WTC11 (cell line): Measurements from ENCODE around the gene FAM240A. TPM values are rescaled to one million over a fixed set of nuclear protein-coding genes. Genes with fewer than 3 reads are reported as not detected.

Source experiments
- ATAC-seq: fragments of 200-7000 bp; cut with Tn5 transposase; 2 replicates; pipeline ENCODE4 v1.10.0; 2021; ENCODE audit warnings: mild to moderate bottlenecking, moderate library complexity
- CTCF ChIA-PET: fragments of 300-600 bp; sonication (Branson Sonifier 250); formaldehyde crosslinking; loops from one replicate; lab custom pipeline; 2021; ENCODE audit warnings: antibody characterized with exemption; lab: Charles Lee
- POLR2A ChIA-PET: fragments of 350-600 bp; sonication (Branson Sonifier 250); formaldehyde crosslinking; loops from one replicate; lab custom pipeline; 2021; ENCODE audit warnings: antibody characterized with exemption; lab: Charles Lee
- DNase-seq: peaks from one replicate; pipeline ENCODE4 v3.0.0; 2021; ENCODE audit warnings: low spot score
- H3K27ac Mint-ChIP-seq: 2 replicates; pipeline ENCODE4 v1.8.0; 2021; ENCODE audit warnings: mixed read lengths
- H3K27me3 Mint-ChIP-seq: 2 replicates; pipeline ENCODE4 v1.8.0; 2021; ENCODE audit warnings: low read depth, mild to moderate bottlenecking, moderate library complexity, mixed read lengths
- H3K36me3 Mint-ChIP-seq: 2 replicates; pipeline ENCODE4 v1.8.0; 2021; ENCODE audit warnings: mixed read lengths
- H3K4me1 Mint-ChIP-seq: 2 replicates; pipeline ENCODE4 v1.8.0; 2022; ENCODE audit warnings: mixed read lengths
- H3K4me3 Mint-ChIP-seq: 2 replicates; pipeline ENCODE4 v1.8.0; 2021; ENCODE audit warnings: mild to moderate bottlenecking, moderate library complexity, mixed read lengths
- H3K9me3 Mint-ChIP-seq: 2 replicates; pipeline ENCODE4 v1.8.0; 2021; ENCODE audit warnings: mixed read lengths
- CDX4 ChIP-seq: fragments of 250-450 bp; sonication (Bioruptor Pico); IDR thresholded peaks from 2 replicates; pipeline ENCODE4 v1.9.0; 2021; ENCODE audit warnings: moderate library complexity, mild to moderate bottlenecking, inconsistent platforms, borderline replicate concordance
- CREB1 ChIP-seq: sonication (generic); formaldehyde crosslinking; IDR thresholded peaks from 2 replicates; pipeline ENCODE4 v1.8.0; 2023; ENCODE audit warnings: mild to moderate bottlenecking, missing genetic modification reagents
- ELF4 ChIP-seq: sonication (generic); formaldehyde crosslinking; IDR thresholded peaks from 2 replicates; pipeline ENCODE4 v1.8.1; 2022; ENCODE audit warnings: low read depth, mild to moderate bottlenecking, moderate library complexity, missing genetic modification reagents
- EMX1 ChIP-seq: fragments of 250-450 bp; sonication (Bioruptor Pico); IDR thresholded peaks from 2 replicates; pipeline ENCODE4 v1.8.0; 2021; ENCODE audit warnings: mild to moderate bottlenecking
- ETV6 ChIP-seq: sonication (generic); formaldehyde crosslinking; IDR thresholded peaks from 2 replicates; pipeline ENCODE4 v1.8.1; 2022; ENCODE audit warnings: mild to moderate bottlenecking, missing genetic modification reagents
- FOXK1 ChIP-seq: sonication (generic); formaldehyde crosslinking; IDR thresholded peaks from 2 replicates; pipeline ENCODE4 v1.8.0; 2022; ENCODE audit warnings: mild to moderate bottlenecking, moderate library complexity, missing genetic modification reagents
- FOXP1 ChIP-seq: sonication (generic); formaldehyde crosslinking; IDR thresholded peaks from 2 replicates; pipeline ENCODE4 v1.8.0; 2022; ENCODE audit warnings: missing genetic modification reagents, mild to moderate bottlenecking, moderate library complexity, borderline replicate concordance
- GRHL2 ChIP-seq: fragments of 250-450 bp; sonication (Bioruptor Pico); IDR thresholded peaks from 2 replicates; pipeline ENCODE4 v1.8.0; 2022; ENCODE audit warnings: mild to moderate bottlenecking, moderate library complexity; ENCODE audit not compliant: insufficient replicate concordance, severe bottlenecking
- HMGXB4 ChIP-seq: sonication (generic); formaldehyde crosslinking; IDR thresholded peaks from 2 replicates; pipeline ENCODE4 v1.8.1; 2023; ENCODE audit warnings: mild to moderate bottlenecking, moderate library complexity, missing genetic modification reagents
- NFE2L1 ChIP-seq: sonication (generic); formaldehyde crosslinking; IDR thresholded peaks from 2 replicates; pipeline ENCODE4 v1.8.1; 2023; ENCODE audit warnings: missing genetic modification reagents
- PRDM15 ChIP-seq: sonication (generic); formaldehyde crosslinking; IDR thresholded peaks from 2 replicates; pipeline ENCODE4 v1.8.0; 2022; ENCODE audit warnings: missing genetic modification reagents
- PRRX2 ChIP-seq: fragments of 250-450 bp; sonication (Bioruptor Pico); IDR thresholded peaks from 2 replicates; pipeline ENCODE4 v1.8.0; 2021; ENCODE audit warnings: mild to moderate bottlenecking
- RORB ChIP-seq: fragments of 250-450 bp; sonication (Bioruptor Pico); IDR thresholded peaks from 2 replicates; pipeline ENCODE4 v1.9.0; 2021; ENCODE audit warnings: mild to moderate bottlenecking
- SMAD3 ChIP-seq: sonication (generic); formaldehyde crosslinking; IDR thresholded peaks from 2 replicates; pipeline ENCODE4 v1.8.0; 2022; ENCODE audit warnings: missing genetic modification reagents, mild to moderate bottlenecking, borderline replicate concordance
- TCF7 ChIP-seq: sonication (generic); formaldehyde crosslinking; IDR thresholded peaks from 2 replicates; pipeline ENCODE4 v1.8.0; 2022; ENCODE audit warnings: mild to moderate bottlenecking, low read depth, missing genetic modification reagents, moderate library complexity
- ZNF512 ChIP-seq: sonication (generic); formaldehyde crosslinking; IDR thresholded peaks from 2 replicates; pipeline ENCODE4 v1.8.1; 2022; ENCODE audit warnings: missing genetic modification reagents, borderline replicate concordance
- total RNA-seq: library from RNA; stranded (reverse); gene quantifications from 3 replicates; pipeline ENCODE4 v1.2.3, GENCODE V29; 2021

The FAM240A gene
- total RNA-seq, 1 experiment from 2014 or later, result 0.13 TPM

GRCh38 chr3:46617941-46618340, 5.6 kb downstream of the FAM240A start:
- POLR2A ChIA-PET, result no interaction called here
- Mint-ChIP-seq H3K4me1 (peaks cover 33% of the 10 kb centered on the region), H3K27me3 (no peaks in the 10 kb centered on the region; the same call in 1 of the 2 replicates), H3K27ac (no peak overlapping the region), H3K9me3 (no peaks in the 10 kb centered on the region), H3K36me3 (no peaks in the 10 kb centered on the region), H3K4me3 (no peak overlapping the region)
- DNase-seq (no peak), ATAC-seq (no peak)
- TF ChIP-seq ZNF512 (CRISPR knock-in tag) (no peak), RORB (CRISPR knock-in tag) (no peak), CREB1 (CRISPR knock-in tag) (no peak), PRRX2 (CRISPR knock-in tag) (no peak), TCF7 (CRISPR knock-in tag) (no peak), ELF4 (CRISPR knock-in tag) (no peak), HMGXB4 (CRISPR knock-in tag) (no peak), GRHL2 (CRISPR knock-in tag) (no peak), ETV6 (CRISPR knock-in tag) (no peak), SMAD3 (CRISPR knock-in tag) (no peak), FOXK1 (CRISPR knock-in tag) (no peak), FOXP1 (CRISPR knock-in tag) (no peak), NFE2L1 (no peak), EMX1 (CRISPR knock-in tag) (no peak)
- CTCF ChIA-PET, result interaction anchor here (3.8 kb wide), 1 partner anchor 12 kb away, joined by 27 read pairs; no protein-coding TSS in a partner anchor

- Mint-ChIP-seq H3K9me3 (no peaks in the 10 kb centered on the region), H3K4me3 (no peak overlapping the region), H3K27ac (peak overlapping the region; percentile 66; the same call in 1 of the 2 replicates), H3K36me3 (no peaks in the 10 kb centered on the region), H3K4me1 (peaks cover 28% of the 10 kb centered on the region), H3K27me3 (no peaks in the 10 kb centered on the region; the same call in 1 of the 2 replicates)
- CTCF ChIA-PET, result interaction anchor here (0.9 to 3.8 kb wide), 8 partner anchors 10 to 157 kb away, joined by 3 to 27 read pairs (median 6); no protein-coding TSS in a partner anchor
- no peak for TF ChIP-seq CDX4 (CRISPR knock-in tag)
- TF ChIP-seq PRDM15 (CRISPR knock-in tag), result peak; percentile 87
- TF ChIP-seq, all 79 proteins: peak for 1
- ATAC-seq, result peak; percentile 85
- no peak for DNase-seq
- POLR2A ChIA-PET, result interaction anchor here (0.7 kb wide), 1 partner anchor 123 kb away, joined by 4 read pairs; no protein-coding TSS in a partner anchor
Observed at GRCh38 chr3:46619845-46620778, 7.8 kb downstream of the FAM240A start.
